T-cell (primary cell): ENCODE results near the gene BAZ2B. TPM values are rescaled to one million over a fixed set of nuclear protein-coding genes. Genes with fewer than 3 reads are reported as not detected.

Source experiments
- ATAC-seq, 4 experiments: fragments of 200-7000 bp in 3 of 4; fragments of 150-1000 bp in 1 of 4; cut with Tn5 transposase; replicated peaks in 1 of 4; 1 replicate in 3 of 4; 2 replicates in 1 of 4; pipeline ENCODE4 v1.10.0; 2021; ENCODE audit warnings: moderate library complexity in 3 of 4, mild to moderate bottlenecking in 2 of 4, moderate number of reproducible peaks in 1 of 4
- CTCF ChIA-PET, 2 donors: fragments of 300-600 bp; sonication (Branson Sonifier 250); formaldehyde crosslinking; loops; one replicate each; lab custom pipeline; 2022; ENCODE audit warnings: antibody characterized with exemption in 2 of 2; lab: Charles Lee
- POLR2A ChIA-PET, 2 donors: fragments of 300-600 bp; sonication (Branson Sonifier 250); formaldehyde crosslinking; loops; one replicate each; lab custom pipeline; 2022; ENCODE audit warnings: antibody characterized with exemption in 2 of 2; lab: Charles Lee
- DNase-seq, 35 experiments: peaks; one replicate each; pipeline versions ENCODE4 v3.0.0 to v3.0.0-alpha.2; 2013 to 2023
- H3K27ac ChIP-seq: one replicate; pipeline ENCODE4 v1.5.1; 2013; ENCODE audit warnings: low read length
- H3K27me3 ChIP-seq, 2 experiments: replicated peaks in 1 of 2; 1 replicate in 1 of 2; 2 replicates in 1 of 2; pipeline versions ENCODE4 v1.6.1 to v1.7.0; 2013; ENCODE audit warnings: low read length in 1 of 2, mixed read lengths in 1 of 2; ENCODE audit not compliant: control insufficient read depth in 2 of 2, insufficient read depth in 2 of 2; ENCODE audit errors: extremely low read depth in 1 of 2
- H3K36me3 ChIP-seq, 2 donors: 1 replicate in 1 of 2; 2 replicates in 1 of 2; pipeline versions ENCODE4 v1.6.1 to v1.7.0; 2013; ENCODE audit warnings: low read length in 1 of 2; ENCODE audit not compliant: control insufficient read depth in 2 of 2, insufficient read depth in 1 of 2; ENCODE audit errors: extremely low read depth in 1 of 2
- H3K4me1 ChIP-seq, 2 experiments: 1 replicate in 1 of 2; 2 replicates in 1 of 2; pipeline versions ENCODE4 v1.6.1 to v1.7.0; 2013; ENCODE audit warnings: low read length in 2 of 2, mixed read lengths in 1 of 2; ENCODE audit not compliant: insufficient read depth in 2 of 2, control insufficient read depth in 1 of 2; ENCODE audit errors: extremely low read depth in 1 of 2
- H3K4me3 ChIP-seq, 2 donors: 1 replicate in 1 of 2; 2 replicates in 1 of 2; pipeline versions ENCODE4 v1.5.1 to v1.7.0; 2013; ENCODE audit warnings: mild to moderate bottlenecking in 2 of 2, low read length in 1 of 2, moderate library complexity in 1 of 2; ENCODE audit not compliant: control insufficient read depth in 1 of 2; ENCODE audit errors: extremely low read depth in 1 of 2
- H3K9me3 ChIP-seq: 2 replicates; pipeline ENCODE4 v1.7.0; 2013
- H3K27ac Mint-ChIP-seq, 2 donors: one replicate each; pipeline ENCODE4 v1.8.0; 2020 to 2021; ENCODE audit warnings: mild to moderate bottlenecking in 2 of 2, mixed read lengths in 2 of 2
- H3K27me3 Mint-ChIP-seq, 2 donors: one replicate each; pipeline ENCODE4 v1.8.0; 2021 to 2022; ENCODE audit warnings: mixed read lengths in 2 of 2
- H3K36me3 Mint-ChIP-seq: one replicate; pipeline ENCODE4 v1.8.0; 2021; ENCODE audit warnings: mixed read lengths
- H3K4me1 Mint-ChIP-seq, 3 donors: one replicate each; pipeline ENCODE4 v1.8.0; 2020 to 2022; ENCODE audit warnings: mixed read lengths in 3 of 3, mild to moderate bottlenecking in 1 of 3
- H3K4me3 Mint-ChIP-seq, 3 donors: one replicate each; pipeline ENCODE4 v1.8.0; 2020 to 2022; ENCODE audit warnings: mild to moderate bottlenecking in 3 of 3, mixed read lengths in 3 of 3, moderate library complexity in 3 of 3
- H3K9me3 Mint-ChIP-seq, 3 donors: one replicate each; pipeline ENCODE4 v1.8.0; 2020 to 2022; ENCODE audit warnings: mixed read lengths in 3 of 3
- WGBS: methylation state at CpG from one replicate; pipeline ENCODE4 v1.1.5; 2013; ENCODE audit warnings: missing lambda C conversion rate; ENCODE audit not compliant: insufficient coverage; 5-methylcytosine and 5-hydroxymethylcytosine counted together
- total RNA-seq, 35 experiments: library from RNA in 6 of 35; stranded (reverse) in 6 of 35; fragments of 120-200 nt in 1 of 35; gene quantifications; one replicate each; pipeline versions ENCODE4 v1.2.1 to v1.2.4 and lab custom pipeline; 2013 to 2026

The BAZ2B gene
- total RNA-seq, 5 donors from 2014 or later (not counting 1 experiment from before 2014, with no cell fraction given) = 21.2 to 38.5 (median 27.2) TPM

DNA sequence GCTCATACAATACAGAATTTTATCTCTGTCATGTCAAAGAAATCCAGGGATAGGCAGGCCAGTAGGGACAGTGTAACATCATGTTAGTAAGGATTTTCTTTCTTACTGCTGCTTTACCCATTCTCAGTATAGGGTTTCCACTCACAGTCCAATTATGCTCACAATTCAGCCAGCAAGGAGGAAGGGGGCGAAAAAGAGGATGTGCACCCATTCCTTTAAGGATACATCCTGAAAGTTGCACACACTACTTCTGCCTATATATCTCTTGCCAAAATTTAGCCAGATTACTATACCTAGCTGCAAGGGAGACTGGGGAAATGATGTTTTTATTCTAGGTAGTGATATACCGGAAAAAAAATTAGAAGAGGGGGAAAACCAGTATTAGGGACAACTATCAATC lies 66.1 kb downstream of the BAZ2B start:
- Mint-ChIP-seq H3K27ac (no peak overlapping the region), H3K4me1 (peaks cover 0 to 5% (median 0%) of the 10 kb centered on the region in 3 donors), H3K27me3 (no peaks in the 10 kb centered on the region), H3K4me3 (no peak overlapping the region), H3K36me3 (peaks cover 4% of the 10 kb centered on the region), H3K9me3 (no peaks in the 10 kb centered on the region)
- CTCF ChIA-PET = interaction anchor here (0.6 to 0.7 kb wide), 3 partner anchors 10 to 1092 kb away, joined by 4 to 5 read pairs (median 5); no protein-coding TSS in a partner anchor
- WGBS = no CpG with 5 or more reads among the region's 2 CpGs
- Histone ChIP-seq H3K27me3 (no peaks in the 10 kb centered on the region), H3K4me3 (no peak overlapping the region), H3K9me3 (no peaks in the 10 kb centered on the region), H3K27ac (no peak overlapping the region), H3K4me1 (no peaks in the 10 kb centered on the region), H3K36me3 (no peaks in the 10 kb centered on the region)
- ATAC-seq (no peak), DNase-seq (no peak)
- POLR2A ChIA-PET = interaction anchor here in 1 of 2 donors (0.6 kb wide), 1 partner anchor 295 kb away, joined by 12 read pairs; no protein-coding TSS in a partner anchor

DNA sequence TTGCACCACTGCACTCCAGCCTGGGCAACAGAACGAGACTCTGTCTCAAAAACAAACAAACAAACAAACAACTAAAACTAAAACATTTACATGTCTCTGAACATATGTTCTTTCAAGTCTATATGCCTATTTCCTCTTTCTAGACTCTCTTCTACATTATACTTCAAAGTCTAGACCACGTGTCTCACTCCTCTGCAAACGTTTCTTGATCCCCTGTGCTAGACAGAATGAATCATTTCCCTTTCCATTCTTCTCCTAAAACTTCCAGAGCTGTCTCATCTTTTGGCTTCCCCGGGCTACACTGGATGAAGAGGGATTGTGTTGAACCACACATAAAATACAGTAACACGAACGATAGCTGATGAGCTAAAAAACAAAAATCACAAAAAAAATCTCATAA lies 67.1 kb downstream of the BAZ2B start:
- Histone ChIP-seq H3K4me3 (no peak overlapping the region), H3K9me3 (no peaks in the 10 kb centered on the region), H3K36me3 (no peaks in the 10 kb centered on the region), H3K27ac (no peak overlapping the region), H3K27me3 (no peaks in the 10 kb centered on the region), H3K4me1 (no peaks in the 10 kb centered on the region)
- WGBS = 20% methylated on average over 2 of the region's 6 CpGs
- H3K36me3 Mint-ChIP-seq = peaks cover 5% of the 10 kb centered on the region
- H3K27me3 Mint-ChIP-seq = no peaks in the 10 kb centered on the region
- ATAC-seq (no peak), DNase-seq (no peak)
- peaks cover 0 to 5% (median 0%) of the 10 kb centered on the region in 3 donors for H3K4me1 Mint-ChIP-seq
- no peak overlapping the region for H3K27ac Mint-ChIP-seq
- H3K4me3 Mint-ChIP-seq = no peak overlapping the region
- POLR2A ChIA-PET = interaction anchor here in 1 of 2 donors (0.7 kb wide), 1 partner anchor 349 kb away, joined by 21 read pairs; no protein-coding TSS in a partner anchor
- H3K9me3 Mint-ChIP-seq = no peaks in the 10 kb centered on the region
- CTCF ChIA-PET = interaction anchor here in 1 of 2 donors (0.6 kb wide), 1 partner anchor 246 kb away, joined by 3 read pairs; no protein-coding TSS in a partner anchor

DNA sequence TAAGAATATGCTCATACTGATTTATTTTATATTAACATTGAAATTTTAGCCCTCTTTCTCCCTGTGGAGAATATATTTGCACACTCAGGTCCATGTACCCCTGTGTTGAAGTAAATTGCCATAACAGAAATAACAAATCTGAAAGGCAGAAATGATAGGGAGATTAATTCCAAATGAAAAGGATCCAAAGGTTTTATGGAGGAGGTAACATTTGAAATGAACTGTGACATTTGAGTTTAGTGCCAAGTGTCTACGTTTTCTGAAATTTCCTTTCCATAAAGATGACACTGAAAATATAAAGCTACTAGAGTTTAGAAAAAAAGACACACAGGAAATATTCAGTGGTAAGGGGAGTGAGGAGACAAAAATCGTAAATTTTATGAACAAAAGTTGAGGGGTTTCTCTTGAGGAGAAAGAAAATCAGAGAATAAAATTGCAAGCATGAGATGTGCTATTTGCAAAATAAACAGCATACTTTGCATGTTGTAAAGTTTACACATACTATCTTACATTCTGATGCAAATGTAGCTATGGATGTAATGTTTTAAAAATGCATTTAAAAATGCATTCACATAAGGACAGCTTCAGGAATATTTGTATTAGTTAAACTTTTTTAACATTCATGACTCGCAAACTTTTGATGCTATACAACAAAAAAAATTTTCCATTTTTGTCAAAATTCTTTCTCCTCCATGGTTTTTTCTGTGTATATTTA lies 69.5 kb downstream of the BAZ2B start:
- H3K36me3 ChIP-seq = no peaks in the 10 kb centered on the region
- 100% methylated on average over 1 of the region's 3 CpGs for WGBS
- no peaks in the 10 kb centered on the region for H3K4me1 ChIP-seq
- Mint-ChIP-seq H3K27ac (no peak overlapping the region), H3K4me3 (no peak overlapping the region), H3K4me1 (peaks cover 0 to 5% (median 0%) of the 10 kb centered on the region in 3 donors), H3K36me3 (peaks cover 13% of the 10 kb centered on the region), H3K27me3 (no peaks in the 10 kb centered on the region), H3K9me3 (peaks cover 3 to 5% (median 4%) of the 10 kb centered on the region in 3 donors)
- ATAC-seq (no peak), DNase-seq (no peak)
- no peak overlapping the region for H3K4me3 ChIP-seq
- H3K9me3 ChIP-seq = no peaks in the 10 kb centered on the region
- ChIA-PET CTCF (interaction anchor here in 1 of 2 donors (0.6 kb wide), 1 partner anchor 71 kb away, joined by 3 read pairs; no protein-coding TSS in a partner anchor), POLR2A (no interaction called here)
- no peak overlapping the region for H3K27ac ChIP-seq
- no peaks in the 10 kb centered on the region for H3K27me3 ChIP-seq

DNA sequence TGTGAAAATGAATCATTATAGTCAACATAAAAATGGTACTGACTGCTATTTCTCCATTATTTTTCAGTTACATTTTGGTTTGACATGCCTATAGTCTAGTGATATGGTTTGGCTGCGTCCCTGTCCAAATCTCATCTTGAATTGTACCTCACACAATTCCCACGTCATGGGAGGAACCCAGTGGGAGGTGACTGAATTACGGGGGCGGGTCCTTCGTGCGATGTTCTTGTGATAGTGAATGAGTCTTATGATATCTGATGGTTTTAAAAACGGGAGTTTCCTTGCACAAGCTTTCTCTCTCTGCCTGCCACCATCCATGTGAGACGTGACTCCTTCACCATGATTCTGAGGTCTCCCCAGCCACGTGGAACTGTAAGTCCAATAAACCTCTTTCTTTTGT lies 70.3 kb downstream of the BAZ2B start:
- WGBS = 81% methylated on average over 3 of the region's 9 CpGs
- no peaks in the 10 kb centered on the region for H3K27me3 Mint-ChIP-seq

DNA sequence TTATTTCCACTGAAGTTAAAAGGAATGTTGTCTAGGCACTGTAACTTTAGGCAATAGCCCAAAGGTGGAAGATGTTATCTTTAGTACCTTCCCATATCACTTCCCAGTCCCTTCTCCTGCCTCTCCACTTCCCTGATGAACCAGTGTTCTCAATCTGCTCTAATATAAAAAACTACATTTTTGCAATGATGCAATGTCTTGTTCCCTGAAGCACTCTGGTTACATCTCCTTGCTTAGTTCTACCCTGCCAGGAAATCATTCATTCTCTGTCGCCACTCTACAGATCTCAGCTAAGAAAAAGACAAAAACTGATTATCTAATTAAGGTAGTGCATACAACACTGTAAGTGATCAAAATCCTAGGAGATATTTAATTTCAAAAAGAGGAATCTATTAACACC lies 71.3 kb downstream of the BAZ2B start:
- H3K4me1 Mint-ChIP-seq = peaks cover 0 to 5% (median 0%) of the 10 kb centered on the region in 3 donors
- Histone ChIP-seq H3K27me3 (no peaks in the 10 kb centered on the region), H3K4me1 (no peaks in the 10 kb centered on the region), H3K36me3 (no peaks in the 10 kb centered on the region), H3K9me3 (no peaks in the 10 kb centered on the region), H3K27ac (no peak overlapping the region), H3K4me3 (no peak overlapping the region)
- H3K27ac Mint-ChIP-seq = no peak overlapping the region
- ATAC-seq = no peak
- no peak overlapping the region for H3K4me3 Mint-ChIP-seq
- H3K27me3 Mint-ChIP-seq = no peaks in the 10 kb centered on the region
- peaks cover 18% of the 10 kb centered on the region for H3K36me3 Mint-ChIP-seq
- WGBS = no CpG with 5 or more reads among the region's 1 CpG
- CTCF ChIA-PET = interaction anchor here in 1 of 2 donors (0.6 kb wide), 1 partner anchor 1447 kb away, joined by 3 read pairs; no protein-coding TSS in a partner anchor
- peaks cover 7 to 9% (median 8%) of the 10 kb centered on the region in 3 donors for H3K9me3 Mint-ChIP-seq
- POLR2A ChIA-PET = no interaction called here
- no peak for DNase-seq

More for the DNA sequence above, 70.3 kb downstream of the BAZ2B start:
- no peak overlapping the region for H3K4me3 Mint-ChIP-seq
- Histone ChIP-seq H3K36me3 (no peaks in the 10 kb centered on the region), H3K4me1 (no peaks in the 10 kb centered on the region), H3K9me3 (no peaks in the 10 kb centered on the region), H3K27ac (no peak overlapping the region), H3K27me3 (no peaks in the 10 kb centered on the region), H3K4me3 (no peak overlapping the region)
- H3K36me3 Mint-ChIP-seq = peaks cover 18% of the 10 kb centered on the region
- CTCF ChIA-PET = interaction anchor here in 1 of 2 donors (0.5 kb wide), 1 partner anchor 232 kb away, joined by 10 read pairs; no protein-coding TSS in a partner anchor
- peaks cover 7 to 9% (median 8%) of the 10 kb centered on the region in 3 donors for H3K9me3 Mint-ChIP-seq
- POLR2A ChIA-PET = no interaction called here
- peaks cover 0 to 5% (median 0%) of the 10 kb centered on the region in 3 donors for H3K4me1 Mint-ChIP-seq
- DNase-seq (no peak), ATAC-seq (no peak)
- no peak overlapping the region for H3K27ac Mint-ChIP-seq

DNA sequence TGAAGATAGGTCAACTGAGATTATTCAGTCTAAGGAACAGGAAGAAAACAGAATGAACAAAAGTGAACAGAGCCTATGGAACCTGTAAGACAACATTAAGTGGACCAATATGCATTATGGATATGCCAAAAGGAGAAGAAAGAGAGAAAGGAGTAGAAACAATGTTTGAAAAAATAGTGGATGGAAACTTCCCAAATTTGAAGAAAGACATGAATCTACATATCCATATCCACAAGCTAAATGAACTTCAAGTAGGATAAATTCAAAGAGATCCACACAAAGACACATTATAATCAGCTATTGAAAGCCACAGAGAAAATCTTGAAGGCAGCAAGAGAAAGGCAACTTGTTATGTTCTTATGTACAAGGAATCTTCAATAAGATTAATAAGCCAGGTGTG lies 74.2 kb downstream of the BAZ2B start:
- Histone ChIP-seq H3K27me3 (no peaks in the 10 kb centered on the region), H3K36me3 (no peaks in the 10 kb centered on the region), H3K4me1 (no peaks in the 10 kb centered on the region), H3K4me3 (no peak overlapping the region), H3K27ac (no peak overlapping the region), H3K9me3 (no peaks in the 10 kb centered on the region)
- Mint-ChIP-seq H3K9me3 (peaks cover 7 to 9% (median 8%) of the 10 kb centered on the region in 3 donors), H3K27me3 (no peaks in the 10 kb centered on the region), H3K4me1 (no peaks in the 10 kb centered on the region), H3K4me3 (no peak overlapping the region), H3K36me3 (peaks cover 14% of the 10 kb centered on the region), H3K27ac (no peak overlapping the region)
- ChIA-PET POLR2A (no interaction called here), CTCF (no interaction called here)
- DNase-seq (no peak), ATAC-seq (no peak)
